ENCODE measurements around the gene AOAH.

DNA sequence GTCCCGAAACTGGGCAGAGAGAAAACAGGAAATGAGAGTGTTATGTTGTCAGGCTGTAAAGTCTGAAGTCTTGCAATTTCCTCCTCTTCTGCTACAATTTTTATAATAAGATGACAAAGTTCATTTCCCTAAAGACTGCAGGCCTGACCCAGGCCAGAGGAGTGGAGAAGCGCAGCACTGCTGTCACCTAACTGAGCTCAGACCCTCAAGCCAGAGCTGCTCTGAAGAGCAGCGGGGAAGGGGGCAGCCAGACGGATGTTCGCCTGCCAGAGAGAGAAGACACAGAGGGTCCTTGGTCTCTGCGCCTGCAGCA lies 12.6 kb upstream of the AOAH start:
- TF ChIP-seq, protein P1, sequence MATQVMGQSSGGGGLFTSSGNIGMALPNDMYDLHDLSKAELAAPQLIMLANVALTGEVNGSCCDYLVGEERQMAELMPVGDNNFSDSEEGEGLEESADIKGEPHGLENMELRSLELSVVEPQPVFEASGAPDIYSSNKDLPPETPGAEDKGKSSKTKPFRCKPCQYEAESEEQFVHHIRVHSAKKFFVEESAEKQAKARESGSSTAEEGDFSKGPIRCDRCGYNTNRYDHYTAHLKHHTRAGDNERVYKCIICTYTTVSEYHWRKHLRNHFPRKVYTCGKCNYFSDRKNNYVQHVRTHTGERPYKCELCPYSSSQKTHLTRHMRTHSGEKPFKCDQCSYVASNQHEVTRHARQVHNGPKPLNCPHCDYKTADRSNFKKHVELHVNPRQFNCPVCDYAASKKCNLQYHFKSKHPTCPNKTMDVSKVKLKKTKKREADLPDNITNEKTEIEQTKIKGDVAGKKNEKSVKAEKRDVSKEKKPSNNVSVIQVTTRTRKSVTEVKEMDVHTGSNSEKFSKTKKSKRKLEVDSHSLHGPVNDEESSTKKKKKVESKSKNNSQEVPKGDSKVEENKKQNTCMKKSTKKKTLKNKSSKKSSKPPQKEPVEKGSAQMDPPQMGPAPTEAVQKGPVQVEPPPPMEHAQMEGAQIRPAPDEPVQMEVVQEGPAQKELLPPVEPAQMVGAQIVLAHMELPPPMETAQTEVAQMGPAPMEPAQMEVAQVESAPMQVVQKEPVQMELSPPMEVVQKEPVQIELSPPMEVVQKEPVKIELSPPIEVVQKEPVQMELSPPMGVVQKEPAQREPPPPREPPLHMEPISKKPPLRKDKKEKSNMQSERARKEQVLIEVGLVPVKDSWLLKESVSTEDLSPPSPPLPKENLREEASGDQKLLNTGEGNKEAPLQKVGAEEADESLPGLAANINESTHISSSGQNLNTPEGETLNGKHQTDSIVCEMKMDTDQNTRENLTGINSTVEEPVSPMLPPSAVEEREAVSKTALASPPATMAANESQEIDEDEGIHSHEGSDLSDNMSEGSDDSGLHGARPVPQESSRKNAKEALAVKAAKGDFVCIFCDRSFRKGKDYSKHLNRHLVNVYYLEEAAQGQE (IDR thresholded peaks at IDR 0.05; ENCODE audit: low read depth), result no peak
- TF ChIP-seq, protein P2, sequence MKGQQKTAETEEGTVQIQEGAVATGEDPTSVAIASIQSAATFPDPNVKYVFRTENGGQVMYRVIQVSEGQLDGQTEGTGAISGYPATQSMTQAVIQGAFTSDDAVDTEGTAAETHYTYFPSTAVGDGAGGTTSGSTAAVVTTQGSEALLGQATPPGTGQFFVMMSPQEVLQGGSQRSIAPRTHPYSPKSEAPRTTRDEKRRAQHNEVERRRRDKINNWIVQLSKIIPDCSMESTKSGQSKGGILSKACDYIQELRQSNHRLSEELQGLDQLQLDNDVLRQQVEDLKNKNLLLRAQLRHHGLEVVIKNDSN (IDR thresholded peaks at IDR 0.05), result no peak
- TF ChIP-seq TEAD4 (IDR thresholded peaks at IDR 0.05) (no peak), YY1 (IDR thresholded peaks at IDR 0.05; ENCODE audit: low read depth) (no peak), ZBTB7A (IDR thresholded peaks at IDR 0.05; ENCODE audit: low read depth) (no peak), EP300 (IDR thresholded peaks at IDR 0.05; ENCODE audit: borderline replicate concordance) (no peak), TAF1 (IDR thresholded peaks at IDR 0.05; ENCODE audit: low read depth) (no peak), RAD21 (IDR thresholded peaks at IDR 0.05; ENCODE audit: low read depth) (no peak), FOXM1 (IDR thresholded peaks at IDR 0.05; ENCODE audit: borderline replicate concordance, low read depth) (no peak), CREB1 (IDR thresholded peaks at IDR 0.05; ENCODE audit: low read depth) (no peak), CEBPB (IDR thresholded peaks at IDR 0.05) (no peak)

All from Ishikawa (cell line).